Activated T-cell treated with anti-CD3 and anti-CD28 coated beads for 24 hours (primary cell): ENCODE measurements around the gene SNX30.

ENCODE experiments used
- DNase-seq: peaks from one replicate; pipeline ENCODE4 v3.0.0-alpha.2; 2020; ENCODE audit warnings: low read depth

The SNX30 gene

DNA sequence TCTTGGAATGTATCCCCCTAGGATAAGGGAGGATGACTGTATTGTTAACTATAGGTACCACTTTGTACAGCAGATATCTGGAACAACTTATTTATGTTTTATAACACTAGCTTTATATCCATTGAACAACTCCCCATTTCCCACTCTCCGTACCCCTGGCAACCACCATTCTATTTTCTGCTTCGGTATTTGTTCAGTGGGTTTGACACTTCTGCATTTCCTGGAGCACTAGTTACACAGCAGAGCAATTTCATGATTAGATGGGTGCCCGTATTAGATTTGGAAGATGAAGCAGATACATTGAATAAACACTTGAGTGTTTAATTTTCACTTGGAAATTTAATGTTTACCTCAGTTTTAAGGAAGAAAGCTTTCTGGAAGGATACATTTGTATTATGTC lies 72.7 kb downstream of the SNX30 start:
- no peak for DNase-seq

DNA sequence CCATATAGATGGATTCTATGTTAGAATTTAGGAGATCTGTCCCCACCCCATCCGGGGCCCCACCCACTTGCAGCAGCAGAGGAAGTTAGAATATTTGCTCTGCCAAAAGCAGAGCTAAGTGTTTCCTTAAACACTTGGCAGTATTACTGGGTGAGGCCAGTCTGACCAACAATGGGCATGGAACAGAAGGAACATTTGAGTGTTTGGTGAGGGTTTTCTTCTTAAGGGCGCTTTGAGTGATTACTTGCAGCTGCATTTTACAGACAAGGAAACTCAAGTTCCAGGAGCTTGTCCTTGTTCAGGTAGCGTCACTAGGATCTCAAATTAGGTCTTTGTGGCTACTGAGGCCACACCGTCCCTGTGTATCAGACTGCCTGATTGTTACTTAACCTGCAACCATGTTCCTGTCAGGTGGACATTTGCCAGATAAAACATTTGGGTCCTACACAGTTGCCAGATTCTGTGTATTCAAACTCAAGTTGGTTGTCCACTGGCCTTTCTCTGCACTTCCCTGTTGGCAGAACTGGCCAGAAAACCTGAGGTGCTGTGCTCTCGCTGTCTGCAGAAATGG lies 80.8 kb downstream of the SNX30 start:
- no peak for DNase-seq

DNA sequence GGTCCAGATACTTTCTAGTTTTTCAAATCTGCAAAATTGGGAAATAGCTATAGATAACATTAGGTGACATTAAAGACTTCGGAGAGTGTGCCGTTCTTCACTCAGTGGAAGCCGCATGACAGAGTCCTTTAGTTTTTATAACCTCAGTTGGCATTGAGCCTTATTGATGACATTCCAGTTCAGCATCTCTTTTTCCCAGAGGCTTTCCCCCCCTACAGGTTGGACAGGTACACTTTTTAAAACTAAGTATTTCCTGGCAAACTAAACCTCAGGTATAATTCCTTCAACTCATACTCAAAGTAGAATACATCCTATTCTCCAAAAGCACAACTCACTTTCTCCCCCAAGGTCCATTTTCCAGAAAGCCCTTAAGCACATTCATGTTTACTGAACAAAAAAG lies 81.4 kb downstream of the SNX30 start:
- DNase-seq = no peak

DNA sequence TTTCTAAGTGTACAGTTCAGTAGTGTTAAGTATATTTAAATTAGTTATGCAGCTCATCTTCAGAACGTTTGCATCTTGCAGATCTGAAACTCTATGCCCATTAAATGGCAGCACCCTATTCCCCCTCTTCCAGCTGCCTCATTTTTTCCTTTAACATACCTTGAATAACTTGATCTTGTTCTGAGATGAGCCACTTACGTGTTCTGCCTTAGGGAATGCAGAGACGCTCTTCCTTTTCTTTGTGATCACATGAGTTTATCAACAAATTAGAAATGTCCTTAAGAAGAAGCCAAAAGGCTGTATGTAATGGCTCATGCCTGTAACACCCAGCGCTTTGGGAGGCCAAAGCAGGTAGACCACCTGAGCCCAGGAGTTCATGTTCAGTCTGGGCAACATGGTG lies 82.5 kb downstream of the SNX30 start:
- no peak for DNase-seq

DNA sequence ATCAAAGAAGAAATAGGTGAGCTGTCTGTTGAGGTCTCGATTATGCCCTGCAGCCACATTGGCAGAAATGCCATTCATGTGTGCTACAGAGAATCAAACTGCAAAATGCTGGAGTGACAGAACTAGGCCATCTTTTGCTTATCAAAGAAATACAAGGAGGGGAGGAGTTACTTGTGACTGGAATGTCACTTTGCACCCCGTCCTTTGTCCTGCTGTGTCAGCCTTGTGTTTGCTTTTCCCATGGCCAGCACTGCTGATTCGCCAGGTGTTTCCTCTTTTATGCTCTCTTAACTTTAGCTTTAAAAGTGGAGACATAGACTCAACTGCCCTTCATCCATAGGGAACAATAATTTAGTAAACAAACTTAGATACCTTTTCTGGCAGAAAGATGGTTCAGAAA lies 85.8 kb downstream of the SNX30 start:
- no peak for DNase-seq

DNA sequence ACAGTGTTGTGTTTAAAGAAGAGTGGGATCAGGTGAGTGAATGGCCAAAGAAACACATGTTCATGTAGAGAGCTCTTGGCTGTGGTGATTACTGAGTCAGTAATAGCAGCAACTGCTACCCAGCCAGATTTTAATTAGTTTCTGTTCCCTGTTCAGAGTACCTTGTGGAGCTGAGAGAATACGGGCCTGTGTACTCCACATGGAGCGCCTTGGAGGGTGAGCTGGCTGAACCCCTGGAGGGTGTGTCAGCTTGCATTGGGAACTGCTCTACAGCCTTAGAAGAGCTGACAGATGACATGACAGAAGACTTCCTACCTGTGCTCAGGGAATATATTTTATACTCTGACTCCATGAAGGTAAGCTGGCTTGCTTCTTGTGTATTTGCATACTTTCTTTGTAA lies 87.8 kb downstream of the SNX30 start:
- no peak for DNase-seq

DNA sequence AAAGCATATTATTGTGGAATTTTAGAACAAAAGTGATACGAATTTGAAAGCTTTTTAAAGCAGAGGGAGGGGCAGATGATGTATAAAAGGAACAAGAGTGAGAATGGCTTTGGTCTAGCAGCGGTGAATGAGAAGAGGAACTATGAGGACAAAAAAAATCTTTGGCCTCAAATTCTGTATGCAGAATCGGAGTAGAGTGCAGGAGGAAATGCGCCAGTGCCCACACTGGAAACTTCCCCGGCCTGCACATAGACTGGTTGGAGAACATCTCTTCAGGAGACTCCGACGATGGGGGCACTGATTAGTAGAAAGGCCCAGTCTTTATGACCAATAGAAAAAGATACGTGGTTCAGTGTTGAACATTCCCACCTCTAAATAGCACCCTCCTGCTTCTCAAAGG lies 88.8 kb downstream of the SNX30 start:
- no peak for DNase-seq

DNA sequence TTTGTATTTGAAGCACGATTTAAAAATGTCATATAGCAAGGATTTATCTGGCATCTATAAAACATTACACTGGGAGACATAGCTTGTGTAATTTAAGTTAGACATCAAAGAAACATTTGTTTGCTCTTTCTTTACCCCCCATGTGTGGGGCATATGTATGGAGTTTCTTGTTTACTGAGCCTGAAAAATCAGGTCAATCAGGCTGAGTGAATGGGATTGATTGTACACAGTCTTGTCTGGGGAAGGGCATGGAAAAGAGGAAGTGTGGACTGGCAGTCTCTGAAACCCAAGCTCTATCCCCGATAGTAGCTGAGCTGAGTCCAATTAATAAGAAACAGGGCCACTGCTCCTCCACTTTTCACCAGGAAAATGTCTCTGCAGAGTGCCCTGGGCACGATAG lies 90.7 kb downstream of the SNX30 start:
- no peak for DNase-seq

DNA sequence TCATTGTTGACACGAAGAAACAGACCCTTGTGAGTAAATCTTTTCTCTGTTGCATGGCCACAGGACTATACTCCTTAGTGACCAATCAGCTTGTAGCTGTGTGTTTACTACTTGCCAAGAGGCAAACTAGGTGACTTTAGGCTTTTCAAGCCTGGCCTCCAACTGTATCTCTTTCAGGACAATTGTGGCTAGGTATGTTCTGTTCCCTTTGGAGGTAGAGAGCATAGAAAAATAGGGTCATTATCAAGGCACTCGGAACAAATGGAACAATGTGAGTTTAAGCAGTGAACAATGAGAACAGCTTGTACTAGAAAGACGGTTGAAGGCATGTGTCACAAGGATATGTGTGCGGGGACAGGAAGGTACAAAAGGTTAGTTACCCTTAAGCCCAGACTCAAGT lies 92.0 kb downstream of the SNX30 start:
- DNase-seq = no peak

DNA sequence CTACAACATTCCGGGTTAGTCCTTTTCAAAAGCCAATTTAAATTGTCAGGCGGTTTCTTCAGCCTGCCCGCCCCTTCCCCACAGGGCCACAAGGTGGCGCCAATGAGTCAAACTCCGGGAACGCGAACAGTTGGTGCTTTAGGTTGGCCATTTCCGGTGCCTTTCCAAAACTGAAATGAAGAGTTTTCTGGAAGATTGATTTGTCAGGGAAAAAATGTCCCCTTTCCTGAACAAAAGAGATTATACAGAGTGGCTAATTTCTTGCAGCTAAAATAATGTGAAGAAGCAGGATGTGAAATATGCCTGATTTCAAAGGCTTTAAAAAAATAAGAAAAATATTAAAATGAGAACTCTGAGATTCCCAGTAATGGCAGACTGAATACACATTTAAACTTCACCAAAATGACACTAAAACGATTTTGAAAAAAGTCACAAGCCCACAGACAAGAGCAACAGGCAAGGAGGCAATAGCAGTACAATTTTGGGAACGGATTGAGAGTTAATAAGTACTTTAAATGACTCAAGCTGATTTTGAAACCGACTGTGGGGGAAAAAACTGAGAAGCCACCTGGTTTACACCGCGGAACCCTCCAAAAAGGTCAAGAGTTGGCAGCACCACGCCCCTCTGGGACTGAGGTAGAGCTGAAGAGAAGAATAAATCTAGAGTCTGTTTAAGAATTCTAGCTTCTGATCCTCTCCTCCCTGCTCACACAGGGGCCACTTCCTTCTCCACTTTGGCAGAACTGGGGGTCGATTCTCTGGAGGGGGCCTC lies 94.4 kb downstream of the SNX30 start:
- peak; percentile 71 for DNase-seq

DNA sequence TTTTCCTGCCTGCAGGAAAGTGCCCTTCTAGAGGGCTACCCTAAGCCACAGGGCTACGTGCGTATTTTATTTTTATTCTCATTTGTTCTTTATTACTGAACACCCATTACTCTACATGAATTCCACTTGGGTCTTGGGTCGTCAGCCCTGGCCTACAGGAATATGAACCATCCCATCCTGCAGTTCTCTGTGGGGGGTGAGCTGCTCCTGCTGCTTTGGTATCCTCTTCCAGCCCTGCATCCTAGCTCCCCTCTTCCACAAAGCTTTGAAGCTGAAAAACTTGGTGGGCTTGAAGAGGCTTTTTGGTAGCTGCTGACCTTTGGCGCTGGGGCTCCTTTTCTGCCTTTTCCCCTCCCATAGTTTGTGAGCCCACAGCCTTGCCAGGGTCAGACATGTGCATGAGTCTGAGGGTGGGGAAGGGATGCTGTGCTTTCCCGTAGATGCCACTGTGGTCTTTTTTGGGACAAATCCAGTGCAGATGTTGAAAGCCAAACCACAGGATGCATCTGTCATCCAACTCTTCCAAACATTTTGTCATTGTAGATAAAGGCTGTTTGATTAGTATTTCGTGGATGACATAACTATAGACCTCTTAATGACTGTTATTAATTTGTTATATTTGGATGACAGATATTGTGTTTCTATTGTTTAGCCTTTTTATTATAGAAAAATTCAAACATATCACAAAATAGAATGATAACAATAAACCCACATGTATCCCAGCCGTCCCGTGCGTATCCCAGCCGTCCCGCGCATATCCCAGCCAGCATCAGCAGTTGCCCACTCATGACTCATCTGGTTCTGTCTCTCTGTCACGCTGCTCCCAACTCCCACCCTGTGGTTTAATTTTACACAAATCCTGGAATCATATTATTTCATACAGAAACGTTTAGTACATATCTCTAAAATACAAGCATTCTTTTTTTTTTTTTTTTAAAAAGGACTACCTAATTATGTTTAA lies 96.2 kb downstream of the SNX30 start:
- DNase-seq = no peak

DNA sequence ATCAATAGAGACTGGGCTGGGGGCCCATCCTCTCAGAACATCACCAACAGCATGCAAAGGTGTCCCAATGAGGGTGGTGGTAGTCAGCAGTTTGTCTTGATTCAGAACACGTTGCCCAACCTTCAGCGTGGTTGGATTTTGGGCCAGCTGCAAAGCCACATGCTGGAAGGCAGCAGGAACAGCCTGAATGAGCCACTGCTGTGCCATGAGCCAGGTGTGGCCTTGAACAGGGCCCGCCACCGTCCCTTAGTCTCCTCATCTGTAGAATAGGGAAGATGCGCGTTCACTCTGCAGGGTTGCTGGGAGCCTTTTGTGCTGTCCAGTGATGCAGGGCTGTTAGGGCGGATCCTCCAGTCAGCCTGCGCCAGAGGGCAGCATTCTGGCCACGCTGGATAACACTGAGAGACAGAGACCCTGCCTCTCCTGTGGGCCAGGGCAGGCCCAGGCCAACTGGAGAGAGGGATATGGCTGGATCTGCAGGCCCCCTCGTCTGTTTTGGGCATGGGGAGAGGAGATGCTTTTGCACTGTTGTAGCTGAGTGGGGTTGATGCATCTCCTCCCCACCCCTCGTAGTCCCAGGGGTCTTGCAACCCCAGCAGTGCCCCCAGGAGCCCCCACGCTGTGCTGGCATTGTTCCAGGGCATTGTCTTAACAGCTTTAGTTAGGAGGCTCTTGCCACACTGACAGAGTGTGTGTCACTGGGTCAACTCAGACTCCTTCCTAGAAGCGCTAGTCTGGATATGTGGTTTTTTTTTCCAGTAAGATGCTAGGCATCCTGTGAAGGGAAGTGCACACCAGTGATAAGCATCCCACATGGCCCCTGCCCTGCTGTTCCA lies 98.0 kb downstream of the SNX30 start:
- DNase-seq = no peak

DNA sequence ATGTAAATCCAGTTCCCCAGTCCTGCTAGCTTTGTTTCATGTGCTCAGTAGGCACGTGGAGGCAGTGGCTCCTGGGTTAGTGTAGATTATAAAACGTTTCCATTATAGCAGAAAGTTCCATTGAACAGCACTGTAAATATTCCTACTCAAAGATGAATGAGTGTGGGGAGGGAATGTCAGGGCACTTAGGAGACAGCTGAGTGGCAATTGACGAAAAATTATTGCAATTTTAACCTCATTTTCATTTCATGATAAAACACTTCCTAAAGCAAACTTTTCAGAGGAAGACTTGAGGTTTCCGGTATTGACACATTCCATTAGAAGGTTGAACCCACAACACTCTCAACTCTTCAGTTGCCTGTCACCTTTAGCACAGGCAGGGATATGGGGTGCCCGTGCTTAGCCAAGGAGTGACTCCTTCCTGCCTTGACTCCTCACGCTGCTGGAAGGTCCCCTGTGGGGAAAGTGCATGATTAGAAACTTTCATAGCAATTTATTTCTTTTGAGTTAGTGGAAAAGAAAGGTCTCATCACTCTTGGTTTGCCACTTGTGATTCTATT lies 98.9 kb downstream of the SNX30 start:
- no peak for DNase-seq

DNA sequence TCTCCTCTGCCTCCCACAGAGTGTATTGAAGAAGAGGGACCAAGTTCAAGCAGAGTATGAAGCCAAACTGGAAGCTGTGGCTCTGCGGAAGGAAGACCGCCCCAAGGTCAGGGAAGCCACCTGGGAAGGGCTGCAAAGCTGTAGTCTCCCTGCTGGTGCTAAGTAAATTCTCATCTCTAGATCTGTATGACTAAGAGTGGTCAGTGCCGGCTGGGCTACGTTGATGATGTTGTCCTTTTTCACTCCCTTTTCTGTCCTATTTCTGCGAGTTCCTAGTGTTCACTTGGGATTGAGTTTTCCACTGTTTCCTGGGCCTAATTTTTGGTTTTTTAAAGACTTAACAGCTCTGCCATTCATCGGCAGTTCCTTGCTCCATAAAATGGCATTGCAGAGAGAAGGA lies 100.3 kb downstream of the SNX30 start:
- no peak for DNase-seq

DNA sequence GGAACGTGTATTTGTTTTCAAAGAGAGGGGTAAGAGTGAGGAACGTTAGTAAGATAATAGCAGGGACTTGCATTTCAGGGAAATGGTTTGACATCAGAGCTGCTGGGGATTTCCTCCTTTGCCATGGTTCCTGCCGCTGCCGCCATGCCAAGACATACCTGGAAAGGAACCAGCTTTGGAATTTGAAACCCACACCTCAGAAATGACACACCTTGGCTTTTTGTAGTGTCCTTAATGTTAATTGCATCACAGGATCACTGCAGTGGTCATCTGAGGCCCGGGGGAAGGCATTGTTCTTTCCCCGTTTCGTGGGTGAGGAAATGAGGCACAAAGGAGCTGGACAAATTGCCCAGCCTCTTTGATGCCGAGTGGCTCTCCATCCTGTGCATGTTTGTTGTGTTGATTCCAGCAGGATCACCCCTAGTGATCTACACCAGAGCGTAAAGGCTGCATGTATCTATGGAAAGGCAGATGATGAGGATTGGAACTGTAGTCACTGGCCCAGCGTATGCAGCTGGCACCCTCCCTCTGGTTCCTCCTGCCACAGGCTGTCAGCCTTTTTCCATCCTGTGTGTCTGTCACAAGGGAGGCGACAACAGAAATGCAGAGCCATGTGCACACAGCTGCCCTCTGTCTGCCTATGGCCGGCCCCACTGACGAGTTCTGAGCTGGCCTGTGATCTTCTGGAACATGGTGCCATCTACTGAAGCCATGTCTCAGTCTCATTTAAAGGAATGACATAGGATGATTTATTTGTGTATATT lies 102.4 kb downstream of the SNX30 start:
- no peak for DNase-seq

DNA sequence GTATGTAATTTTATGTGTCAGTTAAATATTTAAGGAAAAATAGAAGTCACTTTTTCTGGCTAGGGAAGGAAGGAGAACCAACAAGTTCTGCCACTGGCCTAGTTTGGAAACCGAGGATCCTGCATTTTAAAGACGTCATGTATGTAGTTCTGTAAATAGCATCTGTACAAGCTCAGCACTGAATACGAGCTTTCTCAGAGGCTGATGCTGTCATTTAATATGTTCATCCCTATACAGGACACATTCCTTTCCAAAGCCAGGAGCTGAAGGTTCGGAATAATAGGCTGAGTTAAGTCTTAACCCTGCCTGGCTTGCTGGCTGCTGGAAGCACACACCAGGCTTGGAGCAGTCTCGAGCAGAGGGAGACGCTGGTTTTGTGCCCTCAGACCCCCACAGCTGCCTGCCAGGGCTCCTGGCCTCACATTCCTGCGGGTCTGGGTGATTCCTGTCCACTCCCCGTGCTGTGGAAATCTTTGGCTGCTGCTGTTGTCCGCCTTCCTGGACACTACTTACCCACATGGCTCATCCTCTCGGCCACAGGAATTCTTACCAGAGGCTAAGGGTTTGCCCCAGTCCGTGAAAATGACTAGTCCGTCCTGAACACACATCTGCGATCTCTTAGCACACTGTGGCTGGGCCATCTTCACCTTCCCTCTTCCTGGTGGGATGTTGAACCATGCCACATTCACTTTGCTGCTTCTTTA lies 103.5 kb downstream of the SNX30 start:
- DNase-seq = no peak

DNA sequence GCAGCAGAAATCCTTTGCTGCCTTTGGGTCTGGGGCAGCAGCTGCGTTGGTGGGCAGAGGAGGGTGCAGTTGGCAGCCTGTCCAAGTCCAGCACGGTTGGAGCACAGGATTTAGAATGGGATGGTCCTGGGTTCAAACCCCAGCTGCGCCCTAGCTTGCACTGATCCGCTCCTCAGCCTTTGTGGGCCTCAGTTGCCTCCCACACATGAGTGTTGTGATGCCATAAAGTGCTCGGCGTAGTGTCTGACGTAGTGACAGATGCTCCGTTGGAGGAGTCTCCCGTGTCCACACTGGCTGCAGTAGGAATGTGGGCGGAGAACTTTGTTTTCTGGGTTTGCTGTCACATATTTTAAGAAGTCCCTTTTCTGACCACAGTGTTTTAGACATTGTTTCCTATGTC lies 104.1 kb downstream of the SNX30 start:
- DNase-seq = no peak

DNA sequence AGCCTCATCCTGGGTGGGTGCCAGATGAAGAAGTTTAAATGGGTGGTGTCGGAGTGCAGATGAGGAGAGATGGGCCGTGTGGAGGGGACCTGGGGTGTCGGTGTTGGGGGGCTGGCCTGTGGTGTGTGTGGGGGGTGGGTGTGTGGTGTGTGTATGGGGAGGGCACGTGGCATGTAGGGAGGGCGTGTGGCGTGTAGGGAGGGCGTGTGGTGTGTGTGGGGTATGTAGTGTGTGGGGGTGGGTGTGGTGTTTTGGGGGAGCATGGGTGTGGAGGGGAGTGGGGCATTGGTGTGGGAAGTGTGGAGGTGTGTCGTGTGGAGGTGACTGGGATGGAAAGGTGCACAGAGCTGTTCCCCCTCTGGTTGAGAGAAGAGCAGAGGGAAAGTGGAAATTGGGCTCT lies 105.6 kb downstream of the SNX30 start:
- DNase-seq = no peak

DNA sequence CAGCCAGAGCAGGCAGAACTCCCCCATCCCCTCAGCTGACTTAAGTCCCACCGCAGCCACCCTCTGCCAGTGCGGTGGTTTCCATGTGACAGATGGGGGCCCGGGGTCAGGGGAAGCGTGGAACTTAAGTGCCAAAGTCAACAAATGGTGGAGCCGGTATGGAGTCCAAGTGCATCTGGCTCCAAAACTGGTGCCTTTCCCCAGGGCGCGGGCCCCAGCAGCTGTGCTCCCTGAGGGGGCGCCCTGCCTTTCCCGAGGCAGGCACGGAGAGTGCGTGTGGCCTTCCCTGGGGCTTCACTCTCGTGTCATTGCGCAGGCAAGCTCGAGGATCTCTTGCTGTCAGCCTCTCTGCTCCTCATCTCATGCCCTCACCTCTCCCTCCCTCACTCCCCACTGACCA lies 106.3 kb downstream of the SNX30 start:
- no peak for DNase-seq

DNA sequence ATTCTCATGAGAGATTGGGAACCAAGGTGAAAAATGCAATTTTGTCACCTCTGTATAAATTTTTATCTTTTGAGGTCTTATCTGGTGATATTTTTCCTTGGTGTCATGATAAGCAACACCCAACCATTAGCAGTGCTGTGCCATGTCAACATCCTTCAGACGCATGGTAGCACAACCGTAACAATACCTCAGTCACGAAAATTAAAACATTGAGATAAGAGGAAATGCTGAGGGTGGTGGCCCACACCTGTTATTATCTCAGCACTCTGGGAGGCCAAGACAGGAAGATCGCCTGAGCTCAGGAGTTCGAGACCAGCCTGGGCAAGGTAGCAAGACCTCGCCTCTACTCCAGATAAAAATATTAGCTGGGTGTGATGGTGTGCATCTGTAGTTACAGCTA lies 107.4 kb downstream of the SNX30 start:
- no peak for DNase-seq
